Measurements from ENCODE around the gene PRAMEF1.
"Not testable (repeated sequence)": the region's sequence is repeated elsewhere in the genome, so short reads cannot be mapped to it uniquely, and the experiment has no call there.

The PRAMEF1 gene

DNA sequence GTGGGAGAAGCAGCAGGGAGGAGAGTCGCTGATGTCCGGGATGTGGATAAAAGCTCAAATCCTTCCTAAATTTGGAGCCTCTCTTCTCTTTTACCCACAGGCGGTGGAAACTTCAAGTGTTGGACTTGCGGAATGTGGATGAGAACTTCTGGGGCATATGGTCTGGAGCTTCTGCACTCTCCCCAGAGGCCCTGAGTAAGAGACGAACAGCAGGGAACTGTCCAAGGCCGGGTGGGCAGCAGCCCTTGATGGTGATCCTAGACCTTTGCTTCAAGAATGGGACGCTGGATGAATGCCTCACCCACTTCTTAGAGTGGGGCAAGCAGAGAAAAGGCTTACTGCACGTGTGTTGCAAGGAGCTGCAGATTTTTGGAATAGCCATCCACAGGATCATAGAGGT is 15.8 kb upstream of the PRAMEF1 start:
- no peak overlapping the region for H3K4me3 ChIP-seq (ENCODE audit: low read depth, low read length)
- TF ChIP-seq, protein P1, sequence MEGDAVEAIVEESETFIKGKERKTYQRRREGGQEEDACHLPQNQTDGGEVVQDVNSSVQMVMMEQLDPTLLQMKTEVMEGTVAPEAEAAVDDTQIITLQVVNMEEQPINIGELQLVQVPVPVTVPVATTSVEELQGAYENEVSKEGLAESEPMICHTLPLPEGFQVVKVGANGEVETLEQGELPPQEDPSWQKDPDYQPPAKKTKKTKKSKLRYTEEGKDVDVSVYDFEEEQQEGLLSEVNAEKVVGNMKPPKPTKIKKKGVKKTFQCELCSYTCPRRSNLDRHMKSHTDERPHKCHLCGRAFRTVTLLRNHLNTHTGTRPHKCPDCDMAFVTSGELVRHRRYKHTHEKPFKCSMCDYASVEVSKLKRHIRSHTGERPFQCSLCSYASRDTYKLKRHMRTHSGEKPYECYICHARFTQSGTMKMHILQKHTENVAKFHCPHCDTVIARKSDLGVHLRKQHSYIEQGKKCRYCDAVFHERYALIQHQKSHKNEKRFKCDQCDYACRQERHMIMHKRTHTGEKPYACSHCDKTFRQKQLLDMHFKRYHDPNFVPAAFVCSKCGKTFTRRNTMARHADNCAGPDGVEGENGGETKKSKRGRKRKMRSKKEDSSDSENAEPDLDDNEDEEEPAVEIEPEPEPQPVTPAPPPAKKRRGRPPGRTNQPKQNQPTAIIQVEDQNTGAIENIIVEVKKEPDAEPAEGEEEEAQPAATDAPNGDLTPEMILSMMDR (IDR thresholded peaks at IDR 0.05; ENCODE audit: low read depth, low read length), result no peak

DNA sequence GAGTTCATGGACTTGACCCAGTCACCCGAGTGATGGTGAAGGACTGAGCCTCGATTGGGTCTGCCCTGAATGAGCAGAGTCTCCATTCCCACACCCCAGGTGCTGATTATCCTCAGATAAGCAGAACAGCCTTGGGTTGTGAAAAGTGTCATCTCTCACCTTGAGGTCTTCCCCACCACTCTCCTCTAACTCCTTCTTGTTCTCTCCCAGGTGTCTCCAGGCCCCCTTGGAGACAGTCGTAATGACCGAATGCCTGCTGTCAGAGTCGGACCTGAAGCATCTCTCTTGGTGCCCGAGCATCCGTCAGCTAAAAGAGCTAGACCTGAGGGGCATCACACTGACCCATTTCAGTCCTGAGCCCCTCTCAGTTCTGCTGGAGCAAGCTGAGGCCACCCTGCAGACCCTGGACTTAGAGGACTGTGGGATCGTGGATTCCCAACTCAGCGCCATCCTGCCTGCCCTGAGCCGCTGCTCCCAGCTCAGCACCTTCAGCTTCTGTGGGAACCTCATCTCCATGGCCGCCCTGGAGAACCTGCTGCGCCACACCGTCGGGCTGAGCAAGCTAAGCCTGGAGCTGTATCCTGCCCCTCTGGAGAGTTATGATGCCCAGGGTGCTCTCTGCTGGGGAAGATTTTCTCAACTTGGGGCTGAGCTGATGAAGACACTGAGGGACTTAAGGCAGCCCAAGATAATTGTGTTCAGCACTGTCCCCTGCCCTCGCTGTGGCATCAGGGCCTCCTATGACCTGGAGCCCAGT is 14.2 kb upstream of the PRAMEF1 start:
- no peak overlapping the region for H3K4me3 ChIP-seq (ENCODE audit: low read depth, low read length)
- TF ChIP-seq, protein P1 (IDR thresholded peaks at IDR 0.05; ENCODE audit: low read depth, low read length), result no peak

GRCh38 chr1:12778061-12778460 is 13.1 kb upstream of the PRAMEF1 start:
- no peak overlapping the region for H3K4me3 ChIP-seq (ENCODE audit: low read depth, low read length)
- TF ChIP-seq, protein P1 (IDR thresholded peaks at IDR 0.05; ENCODE audit: low read depth, low read length), result no peak

DNA sequence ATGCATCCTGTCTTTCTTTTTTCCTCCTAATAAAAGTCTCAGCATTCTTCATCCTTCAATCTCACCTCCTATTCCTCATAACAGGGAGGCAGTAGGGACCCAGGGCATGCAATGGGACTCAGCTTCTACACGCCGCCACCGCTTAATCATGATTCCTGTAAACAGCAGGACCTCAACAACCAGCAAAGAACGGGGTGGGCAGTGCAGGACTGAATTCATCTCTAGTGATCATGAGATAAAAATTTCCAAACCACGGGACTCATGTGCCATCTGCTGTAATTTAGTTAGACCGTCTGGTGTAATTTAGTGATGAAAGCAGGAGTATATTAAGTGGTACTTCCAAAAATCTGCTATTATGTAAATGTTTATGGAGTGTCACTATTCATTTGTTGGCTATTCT is 12.3 kb upstream of the PRAMEF1 start:
- no peak overlapping the region for H3K4me3 ChIP-seq (ENCODE audit: low read depth, low read length)
- TF ChIP-seq, protein P1 (IDR thresholded peaks at IDR 0.05; ENCODE audit: low read depth, low read length), result no peak

GRCh38 chr1:12781488-12781887 is 9.7 kb upstream of the PRAMEF1 start:
- not testable (repeated sequence) for H3K4me3 ChIP-seq (ENCODE audit: low read depth, low read length)

GRCh38 chr1:12783783-12784182 is 7.4 kb upstream of the PRAMEF1 start:
- not testable (repeated sequence) for H3K4me3 ChIP-seq (ENCODE audit: low read depth, low read length)

GRCh38 chr1:12784729-12785128 is 6.5 kb upstream of the PRAMEF1 start:
- not testable (repeated sequence) for H3K4me3 ChIP-seq (ENCODE audit: low read depth, low read length)

- TF ChIP-seq, protein P1 (IDR thresholded peaks at IDR 0.05; ENCODE audit: low read depth, low read length), result no peak
- H3K4me3 ChIP-seq (ENCODE audit: low read depth, low read length), result no peak overlapping the region
Observed at GRCh38 chr1:12798911-12799310, 7.7 kb downstream of the PRAMEF1 start.

DNA sequence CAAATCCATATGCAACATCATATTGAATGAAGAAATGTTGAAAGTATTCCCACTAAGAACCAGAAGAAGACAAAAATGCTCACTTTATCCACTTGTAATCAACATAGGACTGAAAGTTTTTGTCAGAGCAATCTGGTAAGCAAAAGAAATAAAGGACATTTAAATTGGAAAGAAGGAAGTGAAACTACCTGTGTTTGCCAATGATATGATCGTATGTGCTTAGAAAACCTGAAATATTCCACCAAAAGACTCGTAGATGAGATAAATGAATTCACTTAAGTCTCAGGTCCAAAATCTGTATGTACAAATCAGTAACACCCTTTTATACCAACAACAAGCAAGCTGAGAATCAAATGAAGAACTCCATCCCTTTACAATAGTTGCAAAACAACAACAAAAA is 8.5 kb downstream of the PRAMEF1 start:
- H3K4me3 ChIP-seq (ENCODE audit: low read depth, low read length), result no peak overlapping the region

More for the DNA sequence above, 8.5 kb downstream of the PRAMEF1 start:
- TF ChIP-seq, protein P1 (IDR thresholded peaks at IDR 0.05; ENCODE audit: low read depth, low read length), result no peak

Measured in WI38 (cell line).